ENCODE data around the gene LRRC8C.

Gene LRRC8C

GRCh38 chr1:89633248-89633799, 404 bp downstream of the LRRC8C start:
- peak in 1 of 2 experiments; percentile 20 for DNase-seq (ENCODE audit: low read depth in 2 of 2)

GRCh38 chr1:89633800-89634625, 1.1 kb downstream of the LRRC8C start:
- DNase-seq (ENCODE audit: low read depth in 2 of 2), result no peak

- DNase-seq (ENCODE audit: low read depth in 2 of 2), result peak; percentile 52 to 54
Observed at GRCh38 chr1:89635825-89636815, 3.2 kb downstream of the LRRC8C start.

GRCh38 chr1:89637496-89637895, 4.6 kb downstream of the LRRC8C start:
- DNase-seq (ENCODE audit: low read depth in 2 of 2), result no peak

GRCh38 chr1:89640440-89640839, 7.5 kb downstream of the LRRC8C start:
- DNase-seq (ENCODE audit: low read depth in 2 of 2), result no peak

DNA sequence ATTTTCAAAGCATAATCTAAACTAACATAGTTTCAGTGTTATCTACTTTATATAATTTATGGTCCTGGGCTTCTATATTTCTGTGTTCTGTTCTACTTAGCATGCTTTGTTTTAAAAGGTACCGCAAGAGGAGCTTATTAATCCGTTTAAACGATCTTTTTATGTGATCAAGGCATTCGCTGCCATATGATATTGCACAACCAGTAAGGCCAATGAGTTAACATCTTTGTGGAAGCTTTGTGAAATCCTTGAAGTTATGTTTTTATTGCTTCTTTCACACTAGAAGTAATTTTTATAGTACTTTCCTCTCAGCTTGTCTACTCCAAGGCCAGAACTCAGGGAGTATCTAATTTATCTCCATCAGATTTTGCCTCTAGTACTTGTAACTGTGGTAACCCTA, 8.9 kb downstream of the LRRC8C start:
- no peak for DNase-seq (ENCODE audit: low read depth in 2 of 2)

DNA sequence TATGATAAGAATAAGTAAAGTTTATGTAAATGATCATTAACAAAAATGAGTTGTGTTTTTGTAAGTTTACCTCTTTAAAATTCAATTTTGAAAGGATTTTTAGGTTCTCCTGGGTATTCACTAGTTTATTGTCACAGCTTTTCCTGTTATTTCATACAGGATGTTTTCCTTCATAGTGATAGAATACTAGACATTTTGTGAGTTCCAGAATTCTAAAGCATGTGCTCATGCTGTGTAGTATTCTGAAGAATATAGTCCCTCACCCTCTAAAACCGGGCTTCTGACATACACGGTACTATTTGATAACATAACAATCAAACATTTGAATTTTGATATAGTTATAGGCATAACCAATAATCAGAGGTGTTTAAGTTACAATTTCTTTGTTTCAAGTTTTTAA, 10.7 kb downstream of the LRRC8C start:
- no peak for DNase-seq (ENCODE audit: low read depth in 2 of 2)

DNA sequence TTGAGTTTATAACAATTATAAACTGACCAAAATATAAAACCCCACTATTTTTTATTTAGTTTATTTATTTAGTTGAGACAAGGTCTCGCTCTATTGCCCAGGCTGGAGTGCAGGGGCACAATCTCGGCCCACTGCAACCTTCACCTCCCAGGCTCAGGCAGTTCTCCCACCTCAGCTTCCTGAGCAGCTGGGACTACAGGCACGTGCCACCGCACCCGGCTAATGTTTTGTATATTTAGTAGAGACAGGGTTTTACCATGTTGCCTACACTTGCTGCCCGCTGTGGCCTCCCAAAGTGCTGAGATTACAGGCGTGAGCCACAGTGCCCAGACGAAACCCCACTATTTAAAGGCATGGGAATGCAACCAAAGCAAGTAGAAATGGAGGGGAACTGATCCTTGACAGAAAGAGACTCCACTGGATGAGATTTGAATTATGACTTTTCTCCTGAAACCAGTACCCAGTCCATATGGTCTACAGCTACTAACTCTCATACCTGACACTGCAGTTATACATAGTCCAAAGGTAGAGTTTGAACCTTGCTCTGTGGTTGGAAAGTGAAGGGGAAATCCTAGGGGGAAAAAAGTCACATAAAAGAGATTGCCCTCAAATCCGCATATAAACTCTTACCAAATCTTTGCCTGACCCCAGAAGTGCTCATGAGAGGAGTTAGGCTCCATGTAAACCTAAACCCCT, 11.3 kb downstream of the LRRC8C start:
- no peak for DNase-seq (ENCODE audit: low read depth in 2 of 2)

GRCh38 chr1:89646259-89646658, 13.3 kb downstream of the LRRC8C start:
- DNase-seq (ENCODE audit: low read depth in 2 of 2), result no peak

DNA sequence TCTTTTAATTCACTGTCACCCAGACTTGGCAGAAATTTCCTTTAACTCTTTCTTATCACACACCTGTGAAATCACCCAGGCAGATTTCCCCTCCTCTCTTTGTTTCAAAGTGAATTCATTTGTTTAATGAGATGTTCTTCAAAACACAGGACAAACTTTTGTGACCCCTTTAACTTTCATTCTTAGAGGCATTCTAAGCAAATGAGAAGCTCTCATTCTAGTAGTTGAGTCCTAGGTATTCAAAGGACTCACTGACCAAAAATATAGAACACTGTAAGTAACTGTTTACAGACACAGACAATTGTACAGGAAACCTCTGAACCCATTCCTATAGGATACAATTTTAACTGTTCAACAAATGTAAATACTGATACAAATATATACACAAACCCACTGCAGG, 16.9 kb downstream of the LRRC8C start:
- DNase-seq (ENCODE audit: low read depth in 2 of 2), result no peak

DNA sequence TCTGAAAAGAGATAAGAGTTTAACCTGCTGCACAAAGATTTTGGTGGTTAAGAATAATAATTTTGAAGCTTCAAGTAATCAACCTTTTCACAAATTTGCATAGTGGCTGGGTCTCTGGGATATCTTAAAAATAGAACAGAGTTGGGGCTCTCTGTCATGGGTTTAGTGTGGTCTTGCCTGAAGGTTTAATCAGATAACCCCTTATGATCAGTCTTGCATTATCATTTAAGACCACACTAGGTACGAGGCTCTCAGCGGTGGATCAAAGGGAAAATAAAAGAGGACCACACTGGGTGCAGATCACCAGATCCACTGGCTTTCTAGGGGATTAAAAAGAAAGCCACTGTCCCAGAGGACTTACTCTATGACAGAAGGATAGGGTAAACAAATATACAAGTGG, 19.5 kb downstream of the LRRC8C start:
- no peak for DNase-seq (ENCODE audit: low read depth in 2 of 2)

- no peak for DNase-seq (ENCODE audit: low read depth in 2 of 2)
Observed at GRCh38 chr1:89657886-89658285, 25.0 kb downstream of the LRRC8C start.

- DNase-seq (ENCODE audit: low read depth in 2 of 2), result no peak
Observed at GRCh38 chr1:89659322-89660081, 26.6 kb downstream of the LRRC8C start.

DNA sequence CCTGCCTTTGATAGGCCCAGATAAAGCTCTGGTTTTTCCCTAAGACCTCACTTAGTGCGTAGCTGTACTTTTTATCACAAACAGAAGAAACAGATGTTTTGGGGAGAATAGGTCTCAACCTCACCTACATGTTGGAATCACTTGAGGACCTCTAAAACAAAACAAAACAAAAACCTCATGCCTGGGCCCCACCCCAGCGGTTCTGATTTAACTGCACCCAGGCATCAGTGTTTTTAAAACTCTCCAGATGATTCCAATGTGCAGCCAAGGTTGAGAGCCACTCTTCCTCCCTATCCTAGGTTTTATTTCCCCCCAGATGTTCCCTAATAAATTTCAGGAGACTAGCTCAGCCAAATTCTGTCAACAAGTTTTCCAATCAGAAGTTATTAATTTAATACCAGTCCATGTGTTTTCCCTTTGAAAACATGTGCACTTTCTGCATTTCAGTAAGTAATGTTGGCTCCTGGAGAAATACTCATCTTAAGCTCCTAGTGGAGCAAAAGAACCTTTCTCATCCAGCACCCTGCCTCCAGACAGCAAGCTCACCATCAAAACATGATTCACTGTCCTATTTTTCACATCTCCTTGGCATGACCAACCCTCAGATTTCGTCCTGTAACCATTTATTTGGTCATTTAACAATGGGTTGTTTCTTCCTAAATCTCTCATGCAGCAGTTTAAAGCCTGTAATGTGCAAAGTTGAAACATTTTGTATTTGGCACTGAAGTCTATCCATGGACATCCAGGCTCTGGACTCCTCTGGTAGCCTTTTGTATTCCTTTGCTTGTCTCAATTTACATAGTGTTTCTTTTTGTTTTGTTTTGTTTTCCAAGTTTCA, 27.5 kb downstream of the LRRC8C start:
- peak; percentile 57 to 60 for DNase-seq (ENCODE audit: low read depth in 2 of 2)

GRCh38 chr1:89665941-89666340, 33.0 kb downstream of the LRRC8C start:
- DNase-seq (ENCODE audit: low read depth in 2 of 2), result no peak

- DNase-seq (ENCODE audit: low read depth in 2 of 2), result no peak
Observed at GRCh38 chr1:89666640-89667039, 33.7 kb downstream of the LRRC8C start.

DNA sequence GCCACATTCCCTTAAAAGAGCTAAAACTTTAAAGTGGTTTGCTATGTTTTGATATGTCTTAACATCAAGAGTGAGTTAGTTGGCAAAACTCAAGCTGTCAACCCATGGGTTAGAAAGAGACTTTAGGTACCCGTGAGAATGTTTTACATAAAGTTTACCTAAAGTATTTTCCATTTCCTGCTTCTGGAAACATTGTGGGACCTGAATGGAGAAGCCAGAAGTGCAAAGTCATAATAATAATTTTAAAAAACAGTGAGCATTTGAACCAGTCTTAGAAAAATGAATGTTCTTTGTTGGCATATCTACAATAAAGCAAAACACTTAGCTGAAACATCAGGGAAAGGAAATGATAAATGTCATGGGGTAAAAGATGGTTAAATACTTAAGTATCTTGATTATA, 34.8 kb downstream of the LRRC8C start:
- DNase-seq (ENCODE audit: low read depth in 2 of 2), result no peak

GRCh38 chr1:89668961-89669360, 36.0 kb downstream of the LRRC8C start:
- DNase-seq (ENCODE audit: low read depth in 2 of 2), result no peak

GRCh38 chr1:89669441-89669840, 36.5 kb downstream of the LRRC8C start:
- no peak for DNase-seq (ENCODE audit: low read depth in 2 of 2)

- no peak for DNase-seq (ENCODE audit: low read depth in 2 of 2)
Observed at GRCh38 chr1:89670163-89670562, 37.2 kb downstream of the LRRC8C start.
